ENCODE data around the gene SRSF2.
A peak's percentile ranks its signal among the peaks of the same experiment; 100 is the strongest.
"Not testable (repeated sequence)": the region's sequence is repeated elsewhere in the genome, so short reads cannot be mapped to it uniquely, and the experiment has no call there.

Gene SRSF2

GRCh38 chr17:76720941-76721340 lies 16.2 kb downstream of the SRSF2 start:
- no peak for DNase-seq (ENCODE audit: low read depth)

GRCh38 chr17:76720211-76720610 lies 16.9 kb downstream of the SRSF2 start:
- DNase-seq (ENCODE audit: low read depth), result no peak

GRCh38 chr17:76718516-76718915 lies 18.6 kb downstream of the SRSF2 start:
- DNase-seq (ENCODE audit: low read depth), result no peak

GRCh38 chr17:76716839-76717215 lies 20.3 kb downstream of the SRSF2 start:
- no peak for DNase-seq (ENCODE audit: low read depth)

- peak; percentile 68 for DNase-seq (ENCODE audit: low read depth)
Measured at GRCh38 chr17:76716146-76716838, 20.8 kb downstream of the SRSF2 start.

- DNase-seq (ENCODE audit: low read depth), result no peak
Measured at GRCh38 chr17:76715496-76715830, 21.7 kb downstream of the SRSF2 start.

- DNase-seq (ENCODE audit: low read depth), result peak; percentile 45
Measured at GRCh38 chr17:76714822-76715495, 22.2 kb downstream of the SRSF2 start.

- DNase-seq (ENCODE audit: low read depth), result no peak
Measured at GRCh38 chr17:76714336-76714735, 22.8 kb downstream of the SRSF2 start.

- no peak for DNase-seq (ENCODE audit: low read depth)
Measured at GRCh38 chr17:76713765-76714164, 23.4 kb downstream of the SRSF2 start.

GRCh38 chr17:76712321-76712720 lies 24.8 kb downstream of the SRSF2 start:
- DNase-seq (ENCODE audit: low read depth), result not testable (repeated sequence)

GRCh38 chr17:76710863-76711611 lies 26.1 kb downstream of the SRSF2 start, which contains the start of gene MXRA7:
Gene MXRA7, minus strand, starts transcription at chr17:76710965. Its CDS starts 19 bp downstream, at chr17:76710946.
- DNase-seq (ENCODE audit: low read depth), result peak; percentile 56

GRCh38 chr17:76709951-76710862 lies 26.9 kb downstream of the SRSF2 start:
- not testable (repeated sequence) for DNase-seq (ENCODE audit: low read depth)

- no peak for DNase-seq (ENCODE audit: low read depth)
Measured at GRCh38 chr17:76709077-76709950, 27.8 kb downstream of the SRSF2 start.

- DNase-seq (ENCODE audit: low read depth), result no peak
Measured at GRCh38 chr17:76707985-76708807, 28.9 kb downstream of the SRSF2 start.

GRCh38 chr17:76706817-76707216 lies 30.3 kb downstream of the SRSF2 start:
- no peak for DNase-seq (ENCODE audit: low read depth)

GRCh38 chr17:76704805-76705204 lies 32.3 kb downstream of the SRSF2 start:
- DNase-seq (ENCODE audit: low read depth), result no peak

GRCh38 chr17:76702941-76703637 lies 34.0 kb downstream of the SRSF2 start:
- no peak for DNase-seq (ENCODE audit: low read depth)

- no peak for DNase-seq (ENCODE audit: low read depth)
Measured at GRCh38 chr17:76702076-76702475, 35.1 kb downstream of the SRSF2 start.

GRCh38 chr17:76701471-76701967 lies 35.6 kb downstream of the SRSF2 start:
- no peak for DNase-seq (ENCODE audit: low read depth)

Measured in stimulated activated CD8-positive, alpha-beta memory T cell treated with anti-CD3 and anti-CD28 coated beads, Interleukin-12 subunit alpha, Interleukin-12 subunit beta, amount 100 ng/mL, for 4 hours (primary cell).